ENCODE measurements around the gene SNPH. TPM values are rescaled to one million over a fixed set of nuclear protein-coding genes. Genes with fewer than 3 reads are reported as not detected.

SNPH gene
- polyA plus RNA-seq, 2 of the 4 experiments (the other 2 are of a cell fraction) = 1.1 to 5.2 TPM

- H3K27ac ChIP-seq = no peak overlapping the region
- 80% methylated on average over 13 of the region's 13 CpGs for WGBS (ENCODE audit: missing lambda C conversion rate)
- ATAC-seq (no peak), FAIRE-seq (no peak), DNase-seq (ENCODE audit: low read depth in 1 of 2, low spot score in 1 of 2) (no peak)
- no peaks in the 10 kb centered on the region for H3K4me1 ChIP-seq
- H3K4me3 ChIP-seq = no peak overlapping the region
- no peaks in the 10 kb centered on the region for H3K9me3 ChIP-seq
- no peak overlapping the region for H3K4me2 ChIP-seq
- TF ChIP-seq POLR2A (IDR thresholded peaks at IDR 0.05; ENCODE audit: low read length) = no peak
- no peak for TF ChIP-seq NFE2L2 (conservative IDR thresholded peaks at IDR 0.05; ENCODE audit: low read length)
- no peak for TF ChIP-seq HEYL (CRISPR knock-in tag; IDR thresholded peaks at IDR 0.05)
- TF ChIP-seq ZFP36 (IDR thresholded peaks at IDR 0.05; ENCODE audit: borderline replicate concordance, partially characterized antibody) = no peak
- TF ChIP-seq E2F6 (IDR thresholded peaks at IDR 0.05; ENCODE audit: borderline replicate concordance, low read depth) = no peak
- TF ChIP-seq PBX3 (IDR thresholded peaks at IDR 0.05) = no peak
- no peak for TF ChIP-seq FOXS1 (CRISPR knock-in tag; IDR thresholded peaks at IDR 0.05)
- no peak for TF ChIP-seq REST (IDR thresholded peaks at IDR 0.05)
- TF ChIP-seq MYC (IDR thresholded peaks at IDR 0.05; ENCODE audit: borderline replicate concordance, low read length) = no peak
- TF ChIP-seq HMGXB4 (CRISPR knock-in tag; IDR thresholded peaks at IDR 0.05; ENCODE audit: borderline replicate concordance) = no peak
- TF ChIP-seq SMC3 (IDR thresholded peaks at IDR 0.05) = no peak
- no peak for TF ChIP-seq CHD4 (IDR thresholded peaks at IDR 0.05; ENCODE audit: borderline replicate concordance)
- no peak for TF ChIP-seq ESRRA (IDR thresholded peaks at IDR 0.05; ENCODE audit: borderline replicate concordance, low read length)
- ChIA-PET POLR2A (no interaction called here), CTCF (interaction anchor here (1.2 to 1.4 kb wide), 2 partner anchors 14 to 151 kb away, joined by 3 read pairs; no protein-coding TSS in a partner anchor)
These were observed 42.1 kb downstream of the SNPH start for GRCh38 chr20:1308067-1308701.

GRCh38 chr20:1308702-1309095 is 42.6 kb downstream of the SNPH start:
- ChIA-PET POLR2A (no interaction called here), CTCF (interaction anchor here (1.2 kb wide), 1 partner anchor 13 kb away, joined by 3 read pairs; no protein-coding TSS in a partner anchor)
- no peak for TF ChIP-seq REST (IDR thresholded peaks at IDR 0.05)
- TF ChIP-seq RCOR1 (IDR thresholded peaks at IDR 0.05; ENCODE audit: low read depth, low read length) = no peak
- FAIRE-seq (no peak), ATAC-seq (no peak), DNase-seq (ENCODE audit: low read depth in 1 of 2, low spot score in 1 of 2) (no peak)
- no peak overlapping the region for H3K27ac ChIP-seq
- H3K9me3 ChIP-seq = no peaks in the 10 kb centered on the region
- H3K4me1 ChIP-seq = peaks cover 2% of the 10 kb centered on the region; the same call in 1 of the 3 replicates
- no peak overlapping the region for H3K4me2 ChIP-seq
- WGBS (ENCODE audit: missing lambda C conversion rate) = 90% methylated on average over 9 of the region's 9 CpGs
- no peak overlapping the region for H3K4me3 ChIP-seq
